Liver (tissue), 9 donors: ENCODE results near the gene MAPKAPK3. TPM values are rescaled to one million over a fixed set of nuclear protein-coding genes. Genes with fewer than 3 reads are reported as not detected.

ENCODE experiments used
- DNase-seq: peaks from one replicate; pipeline ENCODE4 v3.0.0-alpha.2; 2017; ENCODE audit warnings: low spot score
- H3K27ac ChIP-seq, 2 donors: one replicate each; pipeline ENCODE4 v1.7.0; 2013; ENCODE audit warnings: inconsistent platforms in 2 of 2, low read length in 2 of 2, control low read depth in 1 of 2, low read depth in 1 of 2, mild to moderate bottlenecking in 1 of 2
- H3K27me3 ChIP-seq, 4 donors: one replicate each; pipeline versions ENCODE4 v1.6.1 to v1.7.0; 2013; ENCODE audit warnings: low read length in 3 of 4, inconsistent platforms in 1 of 4, mild to moderate bottlenecking in 1 of 4, moderate library complexity in 1 of 4; ENCODE audit not compliant: control insufficient read depth in 4 of 4, insufficient read depth in 4 of 4
- H3K36me3 ChIP-seq, 4 donors: one replicate each; pipeline versions ENCODE4 v1.6.1 to v1.7.0; 2013; ENCODE audit warnings: low read length in 3 of 4, mild to moderate bottlenecking in 3 of 4, low read depth in 1 of 4, moderate library complexity in 1 of 4; ENCODE audit not compliant: control insufficient read depth in 4 of 4, insufficient read depth in 3 of 4
- H3K4me1 ChIP-seq, 4 donors: one replicate each; pipeline versions ENCODE4 v1.6.1 to v1.7.0; 2013; ENCODE audit warnings: low read length in 3 of 4, mild to moderate bottlenecking in 3 of 4, moderate library complexity in 1 of 4; ENCODE audit not compliant: control insufficient read depth in 4 of 4, insufficient read depth in 4 of 4
- H3K4me3 ChIP-seq, 3 donors: one replicate each; pipeline versions ENCODE4 v1.6.1 to v1.7.0; 2013; ENCODE audit warnings: low read length in 3 of 3, control low read depth in 1 of 3, low read depth in 1 of 3, mild to moderate bottlenecking in 1 of 3
- H3K9ac ChIP-seq, 2 donors: one replicate each; pipeline ENCODE4 v1.7.0; 2013; ENCODE audit warnings: low read length in 2 of 2, mild to moderate bottlenecking in 2 of 2, moderate library complexity in 2 of 2, control low read depth in 1 of 2, low read depth in 1 of 2
- H3K9me3 ChIP-seq, 4 donors: one replicate each; pipeline versions ENCODE4 v1.6.1 to v1.7.0; 2013; ENCODE audit warnings: low read length in 3 of 4; ENCODE audit not compliant: control insufficient read depth in 4 of 4
- ATF3 ChIP-seq: IDR thresholded peaks from 2 replicates; pipeline ENCODE4 v1.6.1; 2016; ENCODE audit warnings: antibody characterized with exemption
- CTCF ChIP-seq: fragments of 150-350 bp; IDR thresholded peaks from 2 replicates; pipeline ENCODE4 v1.5.1; 2017; ENCODE audit warnings: improper control_type of control experiment, low read depth, low read length; ENCODE audit not compliant: missing input control
- FOXA2 ChIP-seq: IDR thresholded peaks from 2 replicates; pipeline ENCODE4 v1.6.1; 2016; ENCODE audit warnings: antibody characterized with exemption
- GABPA ChIP-seq, 2 donors: IDR thresholded peaks in 1 of 2; conservative IDR thresholded peaks in 1 of 2; 2 replicates each; pipeline ENCODE4 v1.6.1; 2016; ENCODE audit warnings: antibody characterized with exemption in 2 of 2, mild to moderate bottlenecking in 1 of 2, moderate library complexity in 1 of 2
- HNF4A ChIP-seq, 2 donors: conservative IDR thresholded peaks; 2 replicates each; pipeline ENCODE4 v1.6.1; 2016; ENCODE audit warnings: antibody characterized with exemption in 2 of 2, mild to moderate bottlenecking in 2 of 2
- HNF4G ChIP-seq: IDR thresholded peaks from 2 replicates; pipeline ENCODE4 v1.6.1; 2016; ENCODE audit warnings: antibody characterized with exemption
- JUND ChIP-seq, 2 donors: IDR thresholded peaks; 2 replicates each; pipeline ENCODE4 v1.6.1; 2016; ENCODE audit warnings: antibody characterized with exemption in 2 of 2
- MAX ChIP-seq: IDR thresholded peaks from 2 replicates; pipeline ENCODE4 v1.6.1; 2016; ENCODE audit warnings: antibody characterized with exemption
- NR2F2 ChIP-seq: IDR thresholded peaks from 2 replicates; pipeline ENCODE4 v1.6.1; 2016; ENCODE audit warnings: antibody characterized with exemption
- RAD21 ChIP-seq, 2 donors: IDR thresholded peaks; 2 replicates each; pipeline ENCODE4 v1.6.1; 2016; ENCODE audit warnings: antibody characterized with exemption in 2 of 2, mild to moderate bottlenecking in 2 of 2
- RXRA ChIP-seq, 2 donors: IDR thresholded peaks; 2 replicates each; pipeline ENCODE4 v1.6.1; 2017 to 2018; ENCODE audit warnings: antibody characterized with exemption in 2 of 2, mild to moderate bottlenecking in 1 of 2
- SP1 ChIP-seq: IDR thresholded peaks from 2 replicates; pipeline ENCODE4 v1.6.1; 2018; ENCODE audit warnings: antibody characterized with exemption, mild to moderate bottlenecking
- TAF1 ChIP-seq: conservative IDR thresholded peaks from 2 replicates; pipeline ENCODE4 v1.6.1; 2016; ENCODE audit warnings: antibody characterized with exemption, mild to moderate bottlenecking
- YY1 ChIP-seq: IDR thresholded peaks from 2 replicates; pipeline ENCODE4 v1.6.1; 2016; ENCODE audit warnings: antibody characterized with exemption, mild to moderate bottlenecking
- WGBS: extraction: QIAGEN DNeasy Blood & Tissue Kit; methylation state at CpG from one replicate; pipeline ENCODE4 v1.1.7; 2013; 5-methylcytosine and 5-hydroxymethylcytosine counted together
- polyA plus RNA-seq, 2 donors: library from polyadenylated mRNA; stranded (reverse) in 1 of 2; unstranded in 1 of 2; fragments of 200-250 nt in 1 of 2; fragments of >200 nt in 1 of 2; fragmentation: Nextera tagmentation in 1 of 2; extraction: Ambion mirVana in 1 of 2; gene quantifications; one replicate each; pipeline versions ENCODE4 v1.2.1 to v1.2.3, GENCODE V29; 2013 to 2015
- total RNA-seq, 2 donors: library from RNA; depleted of rRNA; stranded (reverse); fragments of >200 nt; gene quantifications; one replicate each; pipeline ENCODE4 v1.2.3, GENCODE V29; 2014
- donor health status: healthy.
- donor health status: healthy.
- donor health status: healthy.
- donor health status: healthy.
- donor health status: healthy.

The MAPKAPK3 gene
- total and polyA plus RNA-seq, 4 donors: 13.9 to 32.9 (median 19.0) TPM

GRCh38 chr3:50644561-50644960, 27.6 kb downstream of the MAPKAPK3 start:
- Histone ChIP-seq H3K4me3 (no peak overlapping the region), H3K36me3 (peaks cover 4 to 62% (median 23%) of the 10 kb centered on the region in 4 donors), H3K9me3 (no peaks in the 10 kb centered on the region), H3K4me1 (no peaks in the 10 kb centered on the region), H3K27me3 (no peaks in the 10 kb centered on the region), H3K27ac (no peak overlapping the region), H3K9ac (no peak overlapping the region)
- 82% methylated on average over 7 of the region's 7 CpGs for WGBS
- TF ChIP-seq GABPA (IDR thresholded peaks at IDR 0.05 in 1 of 2, conservative IDR thresholded peaks at IDR 0.05 in 1 of 2): no peak
- TF ChIP-seq SP1: no peak
- no peak for TF ChIP-seq NR2F2
- TF ChIP-seq MAX: no peak
- no peak for TF ChIP-seq FOXA2
- TF ChIP-seq CTCF: no peak
- DNase-seq: no peak

- Histone ChIP-seq H3K4me1 (no peaks in the 10 kb centered on the region), H3K4me3 (no peak overlapping the region), H3K27me3 (no peaks in the 10 kb centered on the region), H3K9me3 (no peaks in the 10 kb centered on the region), H3K9ac (no peak overlapping the region), H3K36me3 (peaks cover 4 to 60% (median 23%) of the 10 kb centered on the region in 4 donors), H3K27ac (no peak overlapping the region)
- WGBS: 95% methylated on average over 2 of the region's 2 CpGs
- no peak for TF ChIP-seq YY1
- TF ChIP-seq JUND (IDR thresholded peaks at IDR 0.05): no peak
- no peak for TF ChIP-seq HNF4G
- DNase-seq: no peak
These were observed 28.4 kb downstream of the MAPKAPK3 start for GRCh38 chr3:50645378-50645777.

- Histone ChIP-seq H3K4me3 (no peak overlapping the region), H3K36me3 (peaks cover 2 to 35% (median 16%) of the 10 kb centered on the region in 4 donors), H3K27ac (no peak overlapping the region), H3K4me1 (no peaks in the 10 kb centered on the region), H3K27me3 (no peaks in the 10 kb centered on the region), H3K9ac (no peak overlapping the region), H3K9me3 (no peaks in the 10 kb centered on the region)
- 72% methylated on average over 6 of the region's 6 CpGs for WGBS
- TF ChIP-seq HNF4A (conservative IDR thresholded peaks at IDR 0.05): no peak
- no peak for TF ChIP-seq TAF1
- no peak for TF ChIP-seq NR2F2
- TF ChIP-seq SP1: no peak
- no peak for TF ChIP-seq RXRA (IDR thresholded peaks at IDR 0.05)
- TF ChIP-seq CTCF: no peak
- no peak for TF ChIP-seq RAD21 (IDR thresholded peaks at IDR 0.05)
- no peak for TF ChIP-seq MAX
- no peak for TF ChIP-seq GABPA (IDR thresholded peaks at IDR 0.05 in 1 of 2, conservative IDR thresholded peaks at IDR 0.05 in 1 of 2)
- TF ChIP-seq YY1: no peak
- TF ChIP-seq ATF3: no peak
- no peak for TF ChIP-seq JUND (IDR thresholded peaks at IDR 0.05)
- TF ChIP-seq FOXA2: no peak
- no peak for DNase-seq
These were observed 31.4 kb downstream of the MAPKAPK3 start for GRCh38 chr3:50648313-50648712.
